ENCODE results near the gene CYB561D2. TPM values are rescaled to one million over a fixed set of nuclear protein-coding genes. Genes with fewer than 3 reads are reported as not detected.

The CYB561D2 gene
- total and polyA plus RNA-seq, 7 experiments from 2014 or later = 23.3 to 52.9 (median 35.0) TPM

GRCh38 chr3:50338965-50339364 is 11.7 kb upstream of the CYB561D2 start:
- Mint-ChIP-seq H3K4me1 (peaks cover 30 to 74% (median 62%) of the 10 kb centered on the region in 7 donors), H3K4me3 (peak overlapping the region; percentile 92 to 97 (median 95)), H3K36me3 (peaks cover 0 to 34% (median 0%) of the 10 kb centered on the region in 5 donors), H3K27me3 (peaks cover 0 to 3% (median 0%) of the 10 kb centered on the region in 5 donors), H3K27ac (peak overlapping the region; percentile 92 to 97 (median 96)), H3K9me3 (peaks cover 0 to 3% (median 0%) of the 10 kb centered on the region in 11 donors)
- ChIA-PET POLR2A (interaction anchor here (1.0 to 34.0 kb wide), 7 partner anchors 11 to 263 kb away, joined by 3 to 656 read pairs (median 3); partner anchors contain the start of genes CYB561D2, GNAI2, HYAL3 and NAA80), CTCF (interaction anchor here (0.7 to 1.5 kb wide), 3 partner anchors 8 to 47 kb away, joined by 3 to 4 read pairs (median 4); partner anchors contain the start of genes HYAL3, IFRD2 and NAA80)
- Histone ChIP-seq H3K9me3 (ENCODE audit: control insufficient read depth in 2 of 3, low read length in 3 of 3) (no peaks in the 10 kb centered on the region), H3K27ac (ENCODE audit: low read depth, low read length) (peak overlapping the region; percentile 92), H3K27me3 (ENCODE audit: control insufficient read depth in 2 of 2, insufficient read depth in 2 of 2, low read length in 2 of 2) (no peaks in the 10 kb centered on the region), H3K4me3 (ENCODE audit: low read length) (peak overlapping the region; percentile 83), H3K4me1 (ENCODE audit: control insufficient read depth in 2 of 2, insufficient read depth in 2 of 2, low read length in 2 of 2) (peaks cover 33 to 52% of the 10 kb centered on the region in 2 donors), H3K36me3 (ENCODE audit: control insufficient read depth in 2 of 3, insufficient read depth in 3 of 3, low read length in 3 of 3) (peaks cover 0 to 13% (median 0%) of the 10 kb centered on the region in 3 experiments)
- intact Hi-C loops (cut with micrococcal nuclease) = no loop called here
- DNase-seq (no peak), ATAC-seq (no peak)

GRCh38 chr3:50339485-50340146 is 11.0 kb upstream of the CYB561D2 start:
- peak overlapping the region; percentile 82 to 97 (median 95) for H3K4me3 Mint-ChIP-seq
- POLR2A ChIA-PET = interaction anchor here (0.9 to 34.0 kb wide), 8 partner anchors 12 to 263 kb away, joined by 3 to 656 read pairs (median 4); partner anchors contain the start of genes C3orf18, CYB561D2, GNAI2 and HYAL3
- intact Hi-C loops (cut with micrococcal nuclease) = loop anchor here in 1 of 2 donors (2.0 to 5.0 kb wide), 2 partner anchors 233 to 1333 kb away; partner anchors contain the start of gene TEX264

GRCh38 chr3:50340147-50340447 is 10.6 kb upstream of the CYB561D2 start:
- DNase-seq = no peak
- Histone ChIP-seq H3K27me3 (ENCODE audit: control insufficient read depth in 2 of 2, insufficient read depth in 2 of 2, low read length in 2 of 2) (no peaks in the 10 kb centered on the region), H3K27ac (ENCODE audit: low read depth, low read length) (peak overlapping the region; percentile 69), H3K4me1 (ENCODE audit: control insufficient read depth in 2 of 2, insufficient read depth in 2 of 2, low read length in 2 of 2) (peaks cover 23 to 44% of the 10 kb centered on the region in 2 donors), H3K4me3 (ENCODE audit: low read length) (peak overlapping the region; percentile 83), H3K9me3 (ENCODE audit: control insufficient read depth in 2 of 3, low read length in 3 of 3) (no peaks in the 10 kb centered on the region), H3K36me3 (ENCODE audit: control insufficient read depth in 2 of 3, insufficient read depth in 3 of 3, low read length in 3 of 3) (peaks cover 0 to 7% (median 0%) of the 10 kb centered on the region in 3 experiments)
- peaks cover 0 to 30% (median 0%) of the 10 kb centered on the region in 5 donors for H3K36me3 Mint-ChIP-seq
- no peak for ATAC-seq
- H3K4me1 Mint-ChIP-seq = peaks cover 24 to 66% (median 51%) of the 10 kb centered on the region in 7 donors
- CTCF ChIA-PET = interaction anchor here (1.5 to 1.6 kb wide), 2 partner anchors 10 to 272 kb away, joined by 4 to 10 read pairs; partner anchors contain the start of genes CISH, CYB561D2 and NPRL2
- H3K4me3 Mint-ChIP-seq = peak overlapping the region; percentile 82 to 97 (median 95)
- H3K9me3 Mint-ChIP-seq = peaks cover 0 to 3% (median 0%) of the 10 kb centered on the region in 11 donors
- H3K27ac Mint-ChIP-seq = peak overlapping the region; percentile 89 to 97 (median 96)
- POLR2A ChIA-PET = interaction anchor here (0.9 to 34.0 kb wide), 9 partner anchors 12 to 262 kb away, joined by 3 to 656 read pairs (median 5); partner anchors contain the start of genes C3orf18, CYB561D2, GNAI2 and HEMK1
- intact Hi-C loops (cut with micrococcal nuclease) = loop anchor here in 1 of 2 donors (2.0 to 5.0 kb wide), 2 partner anchors 233 to 1332 kb away; partner anchors contain the start of gene TEX264
- H3K27me3 Mint-ChIP-seq = peaks cover 0 to 3% (median 0%) of the 10 kb centered on the region in 5 donors

More at GRCh38 chr3:50339485-50340146, 11.0 kb upstream of the CYB561D2 start:
- DNase-seq (no peak), ATAC-seq (no peak)
- Mint-ChIP-seq H3K27me3 (peaks cover 0 to 3% (median 0%) of the 10 kb centered on the region in 5 donors), H3K4me1 (peaks cover 24 to 69% (median 55%) of the 10 kb centered on the region in 7 donors), H3K9me3 (peaks cover 0 to 3% (median 0%) of the 10 kb centered on the region in 11 donors), H3K27ac (peak overlapping the region; percentile 89 to 97 (median 96)), H3K36me3 (peaks cover 0 to 30% (median 0%) of the 10 kb centered on the region in 5 donors)
- Histone ChIP-seq H3K27ac (ENCODE audit: low read depth, low read length) (peak overlapping the region; percentile 69), H3K9me3 (ENCODE audit: control insufficient read depth in 2 of 3, low read length in 3 of 3) (no peaks in the 10 kb centered on the region), H3K4me1 (ENCODE audit: control insufficient read depth in 2 of 2, insufficient read depth in 2 of 2, low read length in 2 of 2) (peaks cover 27 to 45% of the 10 kb centered on the region in 2 donors), H3K27me3 (ENCODE audit: control insufficient read depth in 2 of 2, insufficient read depth in 2 of 2, low read length in 2 of 2) (no peaks in the 10 kb centered on the region), H3K4me3 (ENCODE audit: low read length) (peak overlapping the region; percentile 83), H3K36me3 (ENCODE audit: control insufficient read depth in 2 of 3, insufficient read depth in 3 of 3, low read length in 3 of 3) (peaks cover 0 to 10% (median 0%) of the 10 kb centered on the region in 3 experiments)
- CTCF ChIA-PET = interaction anchor here (1.6 kb wide), 1 partner anchor 272 kb away, joined by 4 read pairs; the partner anchor contains the start of gene CISH

- peaks cover 24 to 64% (median 47%) of the 10 kb centered on the region in 7 donors for H3K4me1 Mint-ChIP-seq
- peaks cover 0 to 27% (median 0%) of the 10 kb centered on the region in 5 donors for H3K36me3 Mint-ChIP-seq
- H3K27ac Mint-ChIP-seq = peak within 1 kb of the TSS; percentile 89 to 97 (median 96)
- peak within 1 kb of the TSS; percentile 82 to 97 (median 95) for H3K4me3 Mint-ChIP-seq
- peak within 1 kb of the TSS; percentile 69 for H3K27ac ChIP-seq (ENCODE audit: low read depth, low read length)
- ChIA-PET CTCF (interaction anchor here (1.3 to 1.6 kb wide), 3 partner anchors 9 to 271 kb away, joined by 3 to 10 read pairs (median 4); partner anchors contain the start of genes CISH, CYB561D2 and NPRL2), POLR2A (interaction anchor here (0.7 to 34.0 kb wide), 9 partner anchors 16 to 262 kb away, joined by 3 to 656 read pairs (median 3); partner anchors contain the start of genes C3orf18, CYB561D2, GNAI2 and HEMK1)
- peaks cover 0 to 3% (median 0%) of the 10 kb centered on the region in 11 donors for H3K9me3 Mint-ChIP-seq
- peaks cover 0 to 3% (median 0%) of the 10 kb centered on the region in 5 donors for H3K27me3 Mint-ChIP-seq
- ATAC-seq = peak; percentile 17
- H3K4me1 ChIP-seq (ENCODE audit: control insufficient read depth in 2 of 2, insufficient read depth in 2 of 2, low read length in 2 of 2) = peaks cover 22 to 49% of the 10 kb centered on the region in 2 donors
- peaks cover 0 to 7% (median 0%) of the 10 kb centered on the region in 3 experiments for H3K36me3 ChIP-seq (ENCODE audit: control insufficient read depth in 2 of 3, insufficient read depth in 3 of 3, low read length in 3 of 3)
- peak within 1 kb of the TSS; percentile 83 for H3K4me3 ChIP-seq (ENCODE audit: low read length)
- no peaks in the 10 kb centered on the region for H3K27me3 ChIP-seq (ENCODE audit: control insufficient read depth in 2 of 2, insufficient read depth in 2 of 2, low read length in 2 of 2)
- intact Hi-C loops (cut with micrococcal nuclease) = loop anchor here in 1 of 2 donors (2.0 to 5.0 kb wide), 2 partner anchors 232 to 1332 kb away; partner anchors contain the start of gene TEX264
- no peaks in the 10 kb centered on the region for H3K9me3 ChIP-seq (ENCODE audit: control insufficient read depth in 2 of 3, low read length in 3 of 3)
- DNase-seq = peak; percentile 29 to 80 (median 46)
Measured at GRCh38 chr3:50340448-50341329, 10.0 kb upstream of the CYB561D2 start, which contains the start of gene RASSF1. TSS of gene RASSF1 (minus strand) at chr3:50340836. CDS start at chr3:50340805, 31 bp downstream.

GRCh38 chr3:50341537-50341936 is 9.1 kb upstream of the CYB561D2 start:
- peaks cover 0 to 3% (median 0%) of the 10 kb centered on the region in 11 donors for H3K9me3 Mint-ChIP-seq
- peaks cover 0 to 22% (median 0%) of the 10 kb centered on the region in 5 donors for H3K36me3 Mint-ChIP-seq
- H3K36me3 ChIP-seq (ENCODE audit: control insufficient read depth in 2 of 3, insufficient read depth in 3 of 3, low read length in 3 of 3) = peaks cover 0 to 7% (median 0%) of the 10 kb centered on the region in 3 experiments
- H3K9me3 ChIP-seq (ENCODE audit: control insufficient read depth in 2 of 3, low read length in 3 of 3) = no peaks in the 10 kb centered on the region
- ChIA-PET CTCF (interaction anchor here (1.3 to 1.6 kb wide), 3 partner anchors 8 to 270 kb away, joined by 3 to 10 read pairs (median 4); partner anchors contain the start of genes CISH, CYB561D2 and NPRL2), POLR2A (interaction anchor here (1.4 to 34.0 kb wide), 3 partner anchors 15 to 42 kb away, joined by 5 to 656 read pairs (median 11); partner anchors contain the start of genes CYB561D2, HYAL2, HYAL3 and NAA80)
- peaks cover 14 to 45% of the 10 kb centered on the region in 2 donors for H3K4me1 ChIP-seq (ENCODE audit: control insufficient read depth in 2 of 2, insufficient read depth in 2 of 2, low read length in 2 of 2)
- H3K4me1 Mint-ChIP-seq = peaks cover 20 to 63% (median 47%) of the 10 kb centered on the region in 7 donors
- intact Hi-C loops (cut with micrococcal nuclease) = loop anchor here in 1 of 2 donors (2.0 to 5.0 kb wide), 2 partner anchors 231 to 1331 kb away; partner anchors contain the start of gene TEX264
- peak overlapping the region; percentile 69 for H3K27ac ChIP-seq (ENCODE audit: low read depth, low read length)
- ATAC-seq (no peak), DNase-seq (no peak)
- H3K27ac Mint-ChIP-seq = peak overlapping the region in 7 of 9 donors; percentile 78 to 96 (median 92)
- no peak overlapping the region for H3K4me3 ChIP-seq (ENCODE audit: low read length)
- H3K27me3 ChIP-seq (ENCODE audit: control insufficient read depth in 2 of 2, insufficient read depth in 2 of 2, low read length in 2 of 2) = no peaks in the 10 kb centered on the region
- peaks cover 0 to 3% (median 0%) of the 10 kb centered on the region in 5 donors for H3K27me3 Mint-ChIP-seq
- H3K4me3 Mint-ChIP-seq = peak overlapping the region; percentile 61 to 96 (median 86)
